GM18517 (cell line): ENCODE data around the gene ZNF792.
"Not testable (repeated sequence)": the region's sequence is repeated elsewhere in the genome, so short reads cannot be mapped to it uniquely, and the experiment has no call there.

ENCODE experiments used
- ATAC-seq: cut with Tn5 transposase; IDR thresholded peaks from one replicate; pipeline ENCODE4 v1.9.1; 2021; ENCODE audit warnings: mild to moderate bottlenecking, moderate library complexity; ENCODE audit not compliant: unreplicated experiment

Gene ZNF792

GRCh38 chr19:34926685-34927375 is 37.2 kb downstream of the ZNF792 start, which contains the start of gene ZNF30:
ZNF30 (plus strand) TSS chr19:34926903; CDS start chr19:34929948, 3,045 bp downstream.
- no peak for ATAC-seq

GRCh38 chr19:34926361-34926684 is 37.7 kb downstream of the ZNF792 start:
- no peak for ATAC-seq

- no peak for ATAC-seq
Observed at GRCh38 chr19:34925278-34925855, 38.7 kb downstream of the ZNF792 start.

GRCh38 chr19:34920090-34920786 is 43.8 kb downstream of the ZNF792 start:
- not testable (repeated sequence) for ATAC-seq

- no peak for ATAC-seq
Observed at GRCh38 chr19:34918190-34918589, 45.8 kb downstream of the ZNF792 start.

- not testable (repeated sequence) for ATAC-seq
Observed at GRCh38 chr19:34917144-34917543, 46.9 kb downstream of the ZNF792 start.

GRCh38 chr19:34910770-34911169 is 53.3 kb downstream of the ZNF792 start:
- no peak for ATAC-seq
